Nephron progenitor cell (in vitro differentiated cells): ENCODE measurements around the gene GSTA4.
"Not testable (repeated sequence)": the region's sequence is repeated elsewhere in the genome, so short reads cannot be mapped to it uniquely, and the experiment has no call there.

Experiments used
- DNase-seq: peaks from one replicate; pipeline ENCODE4 v3.0.0; 2021
- H3K27ac Mint-ChIP-seq: 2 replicates; pipeline ENCODE4 v1.8.0; 2021; ENCODE audit warnings: mild to moderate bottlenecking, moderate library complexity, mixed read lengths
- H3K27me3 Mint-ChIP-seq: 2 replicates; pipeline ENCODE4 v1.8.0; 2021; ENCODE audit warnings: mild to moderate bottlenecking, low read depth, mixed read lengths; ENCODE audit not compliant: poor library complexity
- H3K36me3 Mint-ChIP-seq: 2 replicates; pipeline ENCODE4 v1.8.0; 2021; ENCODE audit warnings: low read depth, mixed read lengths
- H3K4me1 Mint-ChIP-seq: 2 replicates; pipeline ENCODE4 v1.8.0; 2021; ENCODE audit warnings: mixed read lengths
- H3K4me3 Mint-ChIP-seq: 2 replicates; pipeline ENCODE4 v1.8.0; 2021; ENCODE audit warnings: mild to moderate bottlenecking, moderate library complexity, mixed read lengths
- H3K9me3 Mint-ChIP-seq: 2 replicates; pipeline ENCODE4 v1.8.0; 2021; ENCODE audit warnings: mild to moderate bottlenecking, moderate library complexity, mixed read lengths
- TF ChIP-seq, protein P1 (sequence below): fragments of 200-600 bp; sonication (generic); IDR thresholded peaks from 2 replicates; pipeline ENCODE4 v1.5.0; 2021; ENCODE audit warnings: antibody characterized with exemption

GSTA4 gene

GRCh38 chr6:52995089-52995912 is at the start of gene GSTA4:
Gene GSTA4, minus strand, starts transcription at chr6:52995284. Its CDS starts 1,041 bp downstream, at chr6:52994243.
- H3K9me3 Mint-ChIP-seq, H3K27me3 Mint-ChIP-seq: not testable (repeated sequence)
- H3K4me1 Mint-ChIP-seq: peaks cover 37% of the 10 kb centered on the region

DNA sequence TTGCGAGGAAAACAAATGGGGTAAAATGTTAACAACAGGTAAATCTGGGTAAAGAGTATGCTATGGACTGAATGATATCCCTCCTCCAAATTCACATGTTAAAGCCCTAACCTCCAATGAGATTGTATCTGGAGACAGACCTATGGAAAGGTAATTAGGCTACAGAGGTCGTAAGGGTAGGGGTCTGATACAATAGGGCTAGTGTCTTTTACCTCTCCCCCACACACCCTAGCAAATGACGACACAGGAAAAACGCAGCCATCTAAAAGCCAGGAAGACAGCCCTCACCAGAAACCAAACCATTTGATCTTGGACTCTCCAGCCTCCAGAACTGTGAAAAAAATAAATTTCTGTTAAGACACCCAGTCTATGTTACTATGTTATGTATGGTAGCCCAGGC is 49.5 kb upstream of the GSTA4 start:
- Mint-ChIP-seq H3K27ac (no peak overlapping the region), H3K9me3 (no peaks in the 10 kb centered on the region), H3K36me3 (peaks cover 36% of the 10 kb centered on the region), H3K27me3 (no peaks in the 10 kb centered on the region), H3K4me1 (peaks cover 26% of the 10 kb centered on the region), H3K4me3 (no peak overlapping the region)
- no peak for DNase-seq
- TF ChIP-seq, protein P1, sequence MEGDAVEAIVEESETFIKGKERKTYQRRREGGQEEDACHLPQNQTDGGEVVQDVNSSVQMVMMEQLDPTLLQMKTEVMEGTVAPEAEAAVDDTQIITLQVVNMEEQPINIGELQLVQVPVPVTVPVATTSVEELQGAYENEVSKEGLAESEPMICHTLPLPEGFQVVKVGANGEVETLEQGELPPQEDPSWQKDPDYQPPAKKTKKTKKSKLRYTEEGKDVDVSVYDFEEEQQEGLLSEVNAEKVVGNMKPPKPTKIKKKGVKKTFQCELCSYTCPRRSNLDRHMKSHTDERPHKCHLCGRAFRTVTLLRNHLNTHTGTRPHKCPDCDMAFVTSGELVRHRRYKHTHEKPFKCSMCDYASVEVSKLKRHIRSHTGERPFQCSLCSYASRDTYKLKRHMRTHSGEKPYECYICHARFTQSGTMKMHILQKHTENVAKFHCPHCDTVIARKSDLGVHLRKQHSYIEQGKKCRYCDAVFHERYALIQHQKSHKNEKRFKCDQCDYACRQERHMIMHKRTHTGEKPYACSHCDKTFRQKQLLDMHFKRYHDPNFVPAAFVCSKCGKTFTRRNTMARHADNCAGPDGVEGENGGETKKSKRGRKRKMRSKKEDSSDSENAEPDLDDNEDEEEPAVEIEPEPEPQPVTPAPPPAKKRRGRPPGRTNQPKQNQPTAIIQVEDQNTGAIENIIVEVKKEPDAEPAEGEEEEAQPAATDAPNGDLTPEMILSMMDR: no peak

More at GRCh38 chr6:52995089-52995912, at the start of gene GSTA4:
- Mint-ChIP-seq H3K27ac (peak within 1 kb of the TSS; percentile 100), H3K4me3 (peak within 1 kb of the TSS; percentile 95), H3K36me3 (peaks cover 24% of the 10 kb centered on the region)
- DNase-seq: peak; percentile 95
- TF ChIP-seq, protein P1: peak; percentile 72

DNA sequence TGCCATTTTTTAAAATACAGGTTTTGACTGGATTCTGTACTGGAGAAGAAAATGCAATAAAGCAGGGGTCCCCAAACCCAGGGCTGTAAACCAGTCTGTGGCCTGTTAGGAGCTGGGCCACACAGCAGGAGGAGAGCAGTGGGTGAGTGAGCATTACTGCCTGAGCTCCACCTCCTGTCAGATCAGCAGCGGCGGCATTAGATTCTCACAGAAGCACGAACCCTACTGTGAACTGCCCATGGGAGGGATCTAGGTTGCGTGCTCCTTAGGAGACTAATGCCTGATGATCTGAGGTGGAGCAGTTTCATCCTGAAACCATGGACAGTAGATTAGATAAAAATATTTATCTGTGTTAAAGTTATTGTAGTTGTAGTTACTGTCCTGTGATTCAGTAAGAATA is 49.0 kb upstream of the GSTA4 start:
- Mint-ChIP-seq H3K27me3 (no peaks in the 10 kb centered on the region), H3K4me1 (peaks cover 26% of the 10 kb centered on the region), H3K36me3 (peaks cover 36% of the 10 kb centered on the region), H3K4me3 (peak overlapping the region; percentile 0), H3K27ac (no peak overlapping the region), H3K9me3 (no peaks in the 10 kb centered on the region)
- DNase-seq: peak; percentile 21
- TF ChIP-seq, protein P1: no peak

DNA sequence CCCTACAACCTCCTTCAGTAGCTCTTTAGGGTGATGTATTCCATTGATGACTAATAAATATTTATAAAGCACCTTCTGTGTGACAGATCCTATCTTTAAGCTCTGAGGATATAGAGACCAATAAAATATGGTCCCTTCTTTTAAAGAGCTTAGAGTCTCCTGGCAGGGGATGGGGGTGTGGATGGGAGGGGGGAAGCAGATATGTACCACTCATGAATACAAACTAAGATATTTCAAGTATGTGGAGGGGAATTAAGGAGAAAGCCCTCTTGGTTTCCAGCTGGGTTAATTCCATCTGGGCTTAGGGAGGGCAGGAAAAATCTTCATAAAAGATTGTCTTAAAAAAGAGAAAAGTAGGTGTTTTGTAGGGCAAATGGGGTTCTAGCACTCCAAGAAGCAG is 48.5 kb upstream of the GSTA4 start:
- Mint-ChIP-seq H3K36me3 (peaks cover 36% of the 10 kb centered on the region), H3K4me1 (peaks cover 26% of the 10 kb centered on the region), H3K27ac (no peak overlapping the region), H3K9me3 (no peaks in the 10 kb centered on the region), H3K4me3 (peak overlapping the region; percentile 12), H3K27me3 (no peaks in the 10 kb centered on the region)
- TF ChIP-seq, protein P1: no peak
- DNase-seq: no peak

GRCh38 chr6:53042112-53042511 is 47.0 kb upstream of the GSTA4 start:
- Mint-ChIP-seq H3K36me3 (peaks cover 40% of the 10 kb centered on the region), H3K4me3 (no peak overlapping the region), H3K9me3 (no peaks in the 10 kb centered on the region), H3K27ac (no peak overlapping the region), H3K27me3 (no peaks in the 10 kb centered on the region), H3K4me1 (peaks cover 26% of the 10 kb centered on the region)
- TF ChIP-seq, protein P1: no peak
- no peak for DNase-seq

DNA sequence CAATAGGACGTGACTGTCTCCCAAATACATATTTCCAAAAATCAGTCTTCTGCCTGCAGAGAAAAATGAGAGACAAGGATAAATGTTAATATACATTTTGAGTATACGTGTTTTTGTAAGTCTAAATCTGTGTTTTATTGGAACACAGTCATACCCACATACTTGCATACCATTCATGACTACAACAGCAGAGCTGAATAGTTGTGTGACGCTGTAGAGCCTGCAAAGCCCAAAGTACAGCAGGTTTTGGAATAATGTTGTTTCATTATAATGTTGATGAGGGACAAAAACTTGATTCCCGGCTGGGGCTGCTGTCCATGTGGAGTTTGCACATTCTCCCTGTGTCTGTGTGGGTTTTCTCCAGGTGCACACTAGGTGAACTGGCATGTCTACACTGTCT is 46.3 kb upstream of the GSTA4 start:
- H3K27ac Mint-ChIP-seq: no peak overlapping the region
- no peaks in the 10 kb centered on the region for H3K27me3 Mint-ChIP-seq
- peaks cover 26% of the 10 kb centered on the region for H3K4me1 Mint-ChIP-seq
- TF ChIP-seq, protein P1: no peak
- no peak for DNase-seq
- no peaks in the 10 kb centered on the region for H3K9me3 Mint-ChIP-seq
- H3K4me3 Mint-ChIP-seq: no peak overlapping the region
- H3K36me3 Mint-ChIP-seq: peaks cover 44% of the 10 kb centered on the region
